GM19438 (cell line): ENCODE data around the gene SLC12A2.

ENCODE experiments used
- ATAC-seq: cut with Tn5 transposase; IDR thresholded peaks from one replicate; pipeline ENCODE4 v1.9.1; 2021; ENCODE audit warnings: low read depth; ENCODE audit not compliant: unreplicated experiment

Gene SLC12A2

GRCh38 chr5:128093368-128093767 lies 9.8 kb downstream of the SLC12A2 start:
- no peak for ATAC-seq

GRCh38 chr5:128097224-128097623 lies 13.7 kb downstream of the SLC12A2 start:
- ATAC-seq: no peak

DNA sequence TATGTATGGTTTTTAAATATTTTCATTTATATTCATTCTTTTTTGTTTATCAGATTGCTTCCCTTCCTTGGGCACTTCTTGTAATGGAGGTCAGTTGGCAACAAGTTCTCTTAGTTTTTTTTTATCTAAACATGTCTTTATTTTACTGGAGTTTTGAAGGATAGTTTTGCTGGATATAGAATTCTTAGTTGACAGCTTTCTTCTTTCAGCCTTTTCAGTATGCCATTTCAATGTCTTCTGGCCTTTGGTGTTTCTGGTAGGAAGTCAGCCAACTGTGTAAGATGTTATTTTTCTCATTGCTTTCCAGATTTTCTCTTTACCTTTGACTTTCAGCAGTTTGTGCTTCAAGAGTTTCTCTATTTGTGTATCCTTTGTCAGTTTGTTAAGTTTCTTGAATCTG lies 14.2 kb downstream of the SLC12A2 start:
- no peak for ATAC-seq

DNA sequence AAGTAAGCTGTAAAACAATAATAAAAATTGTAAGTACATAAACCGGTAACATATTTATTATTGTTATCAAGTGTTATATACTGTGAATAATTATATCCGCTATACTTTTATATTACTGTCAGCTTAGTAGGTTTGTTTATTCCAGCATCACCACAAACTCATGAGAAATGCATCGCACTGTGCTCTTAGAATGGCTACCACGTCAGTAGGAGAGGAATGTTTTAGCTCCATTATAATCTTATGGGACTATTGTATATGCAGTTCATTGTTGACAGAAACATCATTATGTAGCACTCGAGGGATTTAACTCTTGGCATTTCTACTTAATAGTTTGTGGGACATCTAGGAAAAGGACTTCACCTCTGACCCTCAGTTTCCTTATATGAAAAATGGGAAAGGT lies 16.4 kb downstream of the SLC12A2 start:
- no peak for ATAC-seq

GRCh38 chr5:128100860-128101557 lies 17.4 kb downstream of the SLC12A2 start:
- no peak for ATAC-seq

GRCh38 chr5:128101676-128102075 lies 18.1 kb downstream of the SLC12A2 start:
- ATAC-seq: no peak

- no peak for ATAC-seq
Measured at GRCh38 chr5:128105203-128105602, 21.6 kb downstream of the SLC12A2 start.

GRCh38 chr5:128109138-128109537 lies 25.6 kb downstream of the SLC12A2 start:
- no peak for ATAC-seq

DNA sequence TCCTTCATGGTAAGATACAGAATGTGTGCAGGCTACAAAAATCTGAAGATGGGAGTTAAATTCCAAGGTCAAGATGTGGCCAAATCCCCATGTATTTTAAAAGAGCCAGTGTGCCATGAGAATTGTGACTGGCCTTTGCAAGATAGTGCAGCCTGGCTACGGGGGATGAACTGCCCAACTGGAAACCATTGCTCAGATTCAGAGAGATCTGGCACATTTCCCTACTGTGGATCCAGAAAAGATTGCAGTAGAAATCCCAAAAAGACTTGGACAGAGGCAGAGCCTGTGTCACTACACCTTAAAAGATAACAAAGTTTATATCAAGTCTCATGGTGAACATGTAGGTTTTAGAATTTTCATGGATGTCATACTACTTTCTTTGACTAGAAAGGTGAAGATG lies 26.2 kb downstream of the SLC12A2 start:
- no peak for ATAC-seq

- ATAC-seq: no peak
Measured at GRCh38 chr5:128111818-128112448, 28.4 kb downstream of the SLC12A2 start.

- ATAC-seq: no peak
Measured at GRCh38 chr5:128116445-128116844, 32.9 kb downstream of the SLC12A2 start.

- ATAC-seq: no peak
Measured at GRCh38 chr5:128118214-128118613, 34.6 kb downstream of the SLC12A2 start.

DNA sequence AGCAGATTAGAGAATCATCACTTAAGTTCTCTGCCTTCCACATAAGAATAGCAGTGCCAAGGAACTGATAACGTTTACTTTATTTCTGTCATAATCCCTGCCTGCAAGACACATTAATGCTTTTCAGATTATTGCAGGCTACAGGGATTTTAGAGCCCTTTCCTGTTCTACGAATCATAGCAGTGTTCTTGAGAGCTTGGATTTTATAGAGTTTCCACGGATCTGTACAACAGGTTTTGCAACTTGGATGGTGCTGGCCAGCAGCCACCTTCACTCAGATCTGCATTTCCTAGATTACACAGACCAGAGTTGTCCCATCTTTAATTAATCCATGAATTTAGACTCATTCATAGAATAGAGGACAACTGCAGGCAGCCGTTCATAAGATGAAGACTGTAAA lies 38.1 kb downstream of the SLC12A2 start:
- no peak for ATAC-seq

- no peak for ATAC-seq
Measured at GRCh38 chr5:128123936-128124335, 40.4 kb downstream of the SLC12A2 start.

GRCh38 chr5:128126241-128126640 lies 42.7 kb downstream of the SLC12A2 start:
- ATAC-seq: no peak

- ATAC-seq: no peak
Measured at GRCh38 chr5:128132499-128132898, 48.9 kb downstream of the SLC12A2 start.

- ATAC-seq: no peak
Measured at GRCh38 chr5:128135286-128135685, 51.7 kb downstream of the SLC12A2 start.

DNA sequence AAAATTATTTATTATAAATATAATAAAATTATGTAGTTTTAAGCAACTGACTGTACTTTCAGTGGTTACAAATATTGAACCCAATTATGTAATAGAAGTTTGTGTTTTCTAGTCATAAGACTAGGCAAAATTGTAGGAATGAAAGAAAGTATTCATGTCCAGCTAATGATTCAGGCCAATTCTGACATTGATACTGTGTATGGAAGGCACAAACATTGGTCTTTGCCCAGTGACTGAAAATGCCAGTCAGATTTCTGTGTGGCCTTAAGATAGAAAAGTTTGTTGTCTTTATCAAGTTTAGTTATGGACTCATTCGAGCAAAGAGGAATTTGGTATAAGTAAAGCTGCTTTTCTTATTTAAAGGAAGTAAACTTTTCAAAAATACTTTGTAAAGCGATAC lies 60.3 kb downstream of the SLC12A2 start:
- no peak for ATAC-seq

DNA sequence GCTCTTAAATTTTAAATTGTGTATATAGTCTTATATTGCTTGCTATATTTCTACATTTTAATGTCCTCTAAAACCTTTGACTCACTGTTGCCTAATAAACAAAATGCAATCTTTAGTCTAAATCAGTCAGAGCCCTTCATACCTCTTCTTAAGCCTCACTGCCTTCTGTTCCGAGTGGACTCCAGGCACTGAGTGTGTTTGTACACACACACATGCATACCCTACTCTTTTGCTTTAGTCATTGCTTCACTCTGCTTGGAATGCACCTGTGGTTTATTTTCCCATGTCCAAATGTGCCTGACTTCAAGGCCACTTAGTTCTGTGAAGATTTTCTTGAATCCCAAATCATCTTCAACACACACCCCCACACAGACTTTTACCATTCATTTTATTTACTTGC lies 60.9 kb downstream of the SLC12A2 start:
- no peak for ATAC-seq

GRCh38 chr5:128146671-128147070 lies 63.1 kb downstream of the SLC12A2 start:
- ATAC-seq: no peak

GRCh38 chr5:128154943-128155342 lies 71.4 kb downstream of the SLC12A2 start:
- ATAC-seq: no peak

DNA sequence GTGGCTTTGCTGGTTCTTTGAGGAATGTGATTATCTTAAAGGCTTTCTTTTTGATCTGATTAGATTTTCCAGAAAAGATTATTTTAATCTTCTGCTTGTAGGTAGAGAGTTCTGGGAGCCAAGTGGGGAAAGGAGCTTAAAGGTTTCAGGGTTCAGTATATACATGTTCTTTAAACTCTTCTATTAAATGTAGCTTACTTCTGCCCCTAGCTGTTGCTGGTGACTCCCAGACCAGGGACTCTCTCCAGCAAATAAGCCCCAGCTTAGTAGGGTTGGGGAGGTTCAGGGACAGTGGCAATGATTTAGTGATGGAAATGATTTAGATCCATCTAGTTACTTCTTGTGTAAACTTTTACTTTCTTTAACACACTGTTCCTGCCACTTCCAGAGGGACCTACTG lies 72.2 kb downstream of the SLC12A2 start:
- ATAC-seq: no peak
